WTC11 (cell line): Measurements from ENCODE around the gene GAS2L3.

ENCODE experiments used
- ATF6 ChIP-seq: sonication (generic); formaldehyde crosslinking; IDR thresholded peaks from 2 replicates; pipeline ENCODE4 v1.8.1; 2023; ENCODE audit warnings: mild to moderate bottlenecking, missing genetic modification reagents
- CTCF ChIP-seq: fragments of 200-600 bp; IDR thresholded peaks from 2 replicates; pipeline ENCODE4 v1.8.0; 2022; ENCODE audit warnings: antibody characterized with exemption
- ESRRA ChIP-seq: sonication (generic); formaldehyde crosslinking; IDR thresholded peaks from 2 replicates; pipeline ENCODE4 v1.8.1; 2022; ENCODE audit warnings: mild to moderate bottlenecking, missing genetic modification reagents, borderline replicate concordance
- FOXK1 ChIP-seq: sonication (generic); formaldehyde crosslinking; IDR thresholded peaks from 2 replicates; pipeline ENCODE4 v1.8.0; 2022; ENCODE audit warnings: mild to moderate bottlenecking, moderate library complexity, missing genetic modification reagents
- HMGXB4 ChIP-seq: sonication (generic); formaldehyde crosslinking; IDR thresholded peaks from 2 replicates; pipeline ENCODE4 v1.8.1; 2023; ENCODE audit warnings: mild to moderate bottlenecking, moderate library complexity, missing genetic modification reagents
- TCF7 ChIP-seq: sonication (generic); formaldehyde crosslinking; IDR thresholded peaks from 2 replicates; pipeline ENCODE4 v1.8.0; 2022; ENCODE audit warnings: mild to moderate bottlenecking, low read depth, missing genetic modification reagents, moderate library complexity
- TP53 ChIP-seq: sonication (generic); formaldehyde crosslinking; IDR thresholded peaks from 2 replicates; pipeline ENCODE4 v1.8.1; 2023; ENCODE audit warnings: mild to moderate bottlenecking, missing genetic modification reagents
- USF2 ChIP-seq: sonication (generic); formaldehyde crosslinking; IDR thresholded peaks from 2 replicates; pipeline ENCODE4 v1.8.1; 2023; ENCODE audit warnings: mild to moderate bottlenecking, missing genetic modification reagents, moderate library complexity
- ZNF263 ChIP-seq: sonication (generic); formaldehyde crosslinking; IDR thresholded peaks from 2 replicates; pipeline ENCODE4 v1.8.1; 2022; ENCODE audit warnings: low read depth, mild to moderate bottlenecking, moderate library complexity, missing genetic modification reagents
- ZNF423 ChIP-seq: fragments of 250-450 bp; sonication (Bioruptor Pico); IDR thresholded peaks from 2 replicates; pipeline ENCODE4 v2.1.2; 2022; ENCODE audit warnings: mild to moderate bottlenecking, moderate library complexity

GRCh38 chr12:100591979-100592378 lies 18.5 kb downstream of the GAS2L3 start:
- no peak for TF ChIP-seq TP53 (CRISPR knock-in tag)
- no peak for TF ChIP-seq CTCF
- no peak for TF ChIP-seq ZNF263 (CRISPR knock-in tag)
- no peak for TF ChIP-seq HMGXB4 (CRISPR knock-in tag)
- TF ChIP-seq ATF6 (CRISPR knock-in tag), result no peak
- no peak for TF ChIP-seq ZNF423 (CRISPR knock-in tag)
- TF ChIP-seq TCF7 (CRISPR knock-in tag), result no peak
- TF ChIP-seq USF2, result no peak
- TF ChIP-seq ESRRA (CRISPR knock-in tag), result no peak
- no peak for TF ChIP-seq FOXK1
